Stimulated activated CD8-positive, alpha-beta memory T cell treated with anti-CD3 and anti-CD28 coated beads, Interleukin-7, amount 100 ng/mL, for 1 hour (primary cell): ENCODE data around the gene ANKFN1.

Experiments
- DNase-seq, 2 donors: peaks; one replicate each; pipeline ENCODE4 v3.0.0-alpha.2; 2020; ENCODE audit warnings: low read depth in 2 of 2

ANKFN1 gene

GRCh38 chr17:56499799-56500388 lies 346.6 kb downstream of the ANKFN1 start:
- DNase-seq: no peak

GRCh38 chr17:56502120-56502654 lies 348.9 kb downstream of the ANKFN1 start:
- DNase-seq: no peak

- no peak for DNase-seq
These were observed 352.0 kb downstream of the ANKFN1 start for GRCh38 chr17:56505154-56505756.

- no peak for DNase-seq
These were observed 353.1 kb downstream of the ANKFN1 start for GRCh38 chr17:56506349-56506748.

- DNase-seq: no peak
These were observed 357.5 kb downstream of the ANKFN1 start for GRCh38 chr17:56510554-56511342.

GRCh38 chr17:56514264-56514663 lies 361.0 kb downstream of the ANKFN1 start:
- no peak for DNase-seq

- no peak for DNase-seq
These were observed 361.6 kb downstream of the ANKFN1 start for GRCh38 chr17:56514899-56515298.

- no peak for DNase-seq
These were observed 368.3 kb downstream of the ANKFN1 start for GRCh38 chr17:56521414-56522141.

- no peak for DNase-seq
These were observed 369.8 kb downstream of the ANKFN1 start for GRCh38 chr17:56523042-56523441.

GRCh38 chr17:56528696-56529095 lies 375.4 kb downstream of the ANKFN1 start:
- DNase-seq: no peak

- DNase-seq: no peak
These were observed 379.7 kb downstream of the ANKFN1 start for GRCh38 chr17:56532926-56533325.

GRCh38 chr17:56536766-56537165 lies 383.5 kb downstream of the ANKFN1 start:
- DNase-seq: no peak

GRCh38 chr17:56540836-56541235 lies 387.6 kb downstream of the ANKFN1 start:
- no peak for DNase-seq

- no peak for DNase-seq
These were observed 390.0 kb downstream of the ANKFN1 start for GRCh38 chr17:56543280-56543679.

GRCh38 chr17:56545106-56545505 lies 391.8 kb downstream of the ANKFN1 start:
- no peak for DNase-seq

GRCh38 chr17:56545930-56546329 lies 392.7 kb downstream of the ANKFN1 start:
- DNase-seq: no peak

GRCh38 chr17:56548661-56549060 lies 395.4 kb downstream of the ANKFN1 start:
- DNase-seq: no peak

GRCh38 chr17:56549501-56549900 lies 396.2 kb downstream of the ANKFN1 start:
- DNase-seq: no peak

- DNase-seq: no peak
These were observed 404.4 kb downstream of the ANKFN1 start for GRCh38 chr17:56557682-56558081.

- no peak for DNase-seq
These were observed 404.8 kb downstream of the ANKFN1 start for GRCh38 chr17:56558088-56558487.
